Ectodermal cell (in vitro differentiated cells): ENCODE results near the gene DIP2C.

ENCODE experiments used
- H3K27ac ChIP-seq: 2 replicates; pipeline ENCODE4 v1.7.0; 2013; ENCODE audit warnings: mild to moderate bottlenecking, low read depth, low read length; ENCODE audit not compliant: insufficient read depth, poor library complexity, severe bottlenecking
- H3K27me3 ChIP-seq: 2 replicates; pipeline ENCODE4 v1.7.0; 2013; ENCODE audit warnings: mild to moderate bottlenecking, low read length; ENCODE audit not compliant: insufficient read depth, control insufficient read depth, poor library complexity, severe bottlenecking
- H3K36me3 ChIP-seq: one replicate; pipeline ENCODE4 v1.7.0; 2013; ENCODE audit warnings: low read length; ENCODE audit not compliant: control insufficient read depth, insufficient read depth
- H3K4me1 ChIP-seq: one replicate; pipeline ENCODE4 v1.7.0; 2013; ENCODE audit warnings: low read length; ENCODE audit not compliant: control insufficient read depth, insufficient read depth
- H3K4me3 ChIP-seq: 2 replicates; pipeline ENCODE4 v1.7.0; 2013; ENCODE audit warnings: low read depth, low read length, control low read depth; ENCODE audit not compliant: insufficient read depth
- H3K9me3 ChIP-seq: 2 replicates; pipeline ENCODE4 v1.7.0; 2013; ENCODE audit warnings: mild to moderate bottlenecking, low read length, moderate library complexity; ENCODE audit not compliant: control insufficient read depth
- WGBS, 2 experiments: methylation state at CpG; one replicate each; pipeline ENCODE4 v1.1.7; 2013; ENCODE audit warnings: missing lambda C conversion rate in 2 of 2; 5-methylcytosine and 5-hydroxymethylcytosine counted together

DIP2C gene

GRCh38 chr10:490891-491571, 198.4 kb downstream of the DIP2C start:
- no peak overlapping the region for H3K4me3 ChIP-seq
- H3K36me3 ChIP-seq, result no peaks in the 10 kb centered on the region
- H3K27ac ChIP-seq, result no peak overlapping the region
- H3K4me1 ChIP-seq, result peaks cover 31% of the 10 kb centered on the region
- H3K9me3 ChIP-seq, result no peaks in the 10 kb centered on the region
- 68% methylated on average over 23 of the region's 23 CpGs for WGBS, 2 experiments
- H3K27me3 ChIP-seq, result peaks cover 14% of the 10 kb centered on the region

- H3K4me1 ChIP-seq, result peaks cover 38% of the 10 kb centered on the region
- H3K4me3 ChIP-seq, result no peak overlapping the region
- 88 to 89% methylated on average over 16 of the region's 16 CpGs for WGBS, 2 experiments
- no peak overlapping the region for H3K27ac ChIP-seq
- H3K9me3 ChIP-seq, result no peaks in the 10 kb centered on the region
- no peaks in the 10 kb centered on the region for H3K36me3 ChIP-seq
- peaks cover 21% of the 10 kb centered on the region for H3K27me3 ChIP-seq
These were observed 199.2 kb downstream of the DIP2C start for GRCh38 chr10:490256-490655.

DNA sequence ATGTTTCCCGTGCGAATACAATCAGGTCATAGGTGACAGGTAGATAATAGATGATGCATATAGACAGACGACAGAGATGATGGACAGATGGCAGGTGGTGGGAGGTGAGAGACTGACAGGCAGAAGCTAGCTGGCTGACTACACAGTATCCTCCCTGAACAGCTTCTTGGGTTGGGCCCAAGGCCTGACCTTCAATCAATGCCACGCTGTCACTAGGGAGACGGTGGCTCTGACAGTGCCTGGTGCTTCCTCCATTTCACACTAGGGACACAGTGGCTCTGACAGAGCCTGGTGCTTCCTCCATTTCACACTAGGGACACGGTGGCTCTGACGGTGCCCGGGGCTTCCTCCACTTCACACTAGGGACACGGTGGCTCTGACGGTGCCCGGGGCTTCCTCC, 200.1 kb downstream of the DIP2C start:
- Histone ChIP-seq H3K4me1 (peaks cover 46% of the 10 kb centered on the region), H3K4me3 (no peak overlapping the region), H3K9me3 (no peaks in the 10 kb centered on the region), H3K27ac (no peak overlapping the region), H3K27me3 (peaks cover 23% of the 10 kb centered on the region), H3K36me3 (no peaks in the 10 kb centered on the region)
- WGBS, 2 experiments, result 97% methylated on average over 8 to 9 of the region's 11 CpGs

DNA sequence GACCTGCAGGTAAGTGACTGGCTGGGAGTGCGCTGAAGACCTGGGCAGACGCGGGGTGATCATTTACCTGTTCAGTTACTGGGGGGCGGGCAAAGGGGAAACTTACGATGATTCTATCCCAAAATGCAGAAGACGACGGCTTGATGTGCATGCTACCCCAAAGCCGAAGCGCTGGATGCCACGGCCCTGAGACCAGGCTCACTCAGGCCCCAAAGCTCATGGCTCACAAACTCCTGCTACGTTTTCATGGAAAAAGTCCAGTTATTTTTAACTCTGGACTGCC, 200.6 kb downstream of the DIP2C start:
- Histone ChIP-seq H3K9me3 (no peaks in the 10 kb centered on the region), H3K4me1 (peaks cover 50% of the 10 kb centered on the region), H3K36me3 (no peaks in the 10 kb centered on the region), H3K4me3 (no peak overlapping the region), H3K27me3 (peaks cover 24% of the 10 kb centered on the region), H3K27ac (no peak overlapping the region)
- WGBS, 2 experiments, result 96 to 97% methylated on average over 11 of the region's 11 CpGs

DNA sequence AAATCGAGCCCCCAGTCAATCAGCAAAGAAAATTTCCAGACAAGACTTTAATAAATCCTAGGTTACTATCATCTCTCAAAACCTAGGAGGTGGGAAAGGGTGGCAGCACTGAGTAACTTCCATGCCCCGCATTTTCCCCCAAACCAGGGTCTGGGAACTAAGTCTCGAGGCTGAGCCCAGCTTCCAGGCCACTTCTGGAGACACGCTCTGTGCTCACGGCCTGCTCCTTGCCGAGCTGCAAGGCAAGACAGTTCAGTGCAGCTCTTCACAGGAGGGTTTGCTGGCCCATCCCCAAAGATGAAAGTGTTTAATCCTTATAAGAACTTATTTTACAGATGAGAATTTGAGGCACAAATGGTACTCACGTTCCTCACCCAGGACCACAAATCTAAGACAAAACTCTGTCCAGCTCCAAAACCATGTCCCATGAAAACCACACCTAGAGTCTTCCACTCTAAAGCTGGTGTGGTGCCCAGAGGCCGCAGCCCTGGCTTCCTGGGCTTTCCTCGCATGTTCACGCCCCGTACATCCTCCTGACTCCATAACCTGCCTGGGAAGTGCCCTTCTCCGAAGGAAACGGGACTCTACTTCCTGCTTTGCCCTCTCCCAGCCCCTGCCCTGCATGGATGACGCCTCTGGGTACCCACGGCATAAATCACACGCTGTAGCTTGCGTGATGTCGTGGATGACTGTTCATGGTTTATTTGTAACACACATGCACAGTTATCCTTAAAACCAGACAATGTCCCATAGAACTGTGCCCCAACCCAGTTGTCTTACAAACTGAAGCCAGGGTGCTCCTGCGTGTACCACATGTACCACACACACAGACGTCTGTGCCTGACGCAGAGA, 201.2 kb downstream of the DIP2C start:
- H3K4me3 ChIP-seq, result no peak overlapping the region
- no peak overlapping the region for H3K27ac ChIP-seq
- H3K36me3 ChIP-seq, result no peaks in the 10 kb centered on the region
- 95% methylated on average over 21 of the region's 21 CpGs for WGBS, 2 experiments
- no peaks in the 10 kb centered on the region for H3K9me3 ChIP-seq
- H3K27me3 ChIP-seq, result peaks cover 27% of the 10 kb centered on the region
- peaks cover 51% of the 10 kb centered on the region for H3K4me1 ChIP-seq

DNA sequence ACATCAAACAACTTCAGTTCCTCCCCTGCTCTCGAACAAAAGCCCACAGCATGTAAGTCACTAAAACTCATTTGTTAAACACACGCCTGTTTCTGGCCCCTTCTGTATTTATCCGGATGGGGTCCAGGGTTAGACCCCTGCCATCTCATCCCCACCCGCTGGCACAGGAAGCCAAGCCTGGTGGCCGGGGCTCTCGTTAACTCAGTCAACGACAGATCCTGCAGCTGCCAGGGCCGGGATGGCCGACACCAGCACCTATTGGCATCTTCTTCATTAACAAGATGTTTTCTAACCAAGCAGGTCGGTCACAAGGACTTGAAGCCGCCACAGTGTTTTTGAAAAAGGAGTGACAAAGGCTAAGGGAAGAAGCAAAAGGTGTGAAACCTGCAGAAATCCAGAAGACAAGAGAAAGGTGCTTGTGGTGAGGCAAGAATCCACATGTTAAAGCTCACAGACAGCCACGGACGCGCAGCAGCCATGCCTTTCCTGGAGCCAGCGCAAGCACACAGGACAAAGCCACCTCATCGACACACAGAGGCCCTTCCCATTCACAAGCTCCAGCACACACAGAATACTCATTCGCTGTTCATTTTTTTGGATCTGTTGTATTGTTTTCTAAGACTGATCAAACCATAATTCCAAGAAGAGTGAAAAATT, 202.7 kb downstream of the DIP2C start:
- Histone ChIP-seq H3K36me3 (no peaks in the 10 kb centered on the region), H3K9me3 (no peaks in the 10 kb centered on the region), H3K27ac (no peak overlapping the region), H3K27me3 (peaks cover 27% of the 10 kb centered on the region), H3K4me1 (peaks cover 37% of the 10 kb centered on the region), H3K4me3 (no peak overlapping the region)
- WGBS, 2 experiments, result 70 to 71% methylated on average over 16 to 17 of the region's 17 CpGs

GRCh38 chr10:486206-486605, 203.3 kb downstream of the DIP2C start:
- Histone ChIP-seq H3K27ac (no peak overlapping the region), H3K4me3 (no peak overlapping the region), H3K4me1 (peaks cover 33% of the 10 kb centered on the region), H3K27me3 (peaks cover 27% of the 10 kb centered on the region), H3K9me3 (no peaks in the 10 kb centered on the region), H3K36me3 (no peaks in the 10 kb centered on the region)
- WGBS, 2 experiments, result 55 to 59% methylated on average over 11 of the region's 11 CpGs

GRCh38 chr10:485776-486175, 203.7 kb downstream of the DIP2C start:
- H3K4me1 ChIP-seq, result peaks cover 33% of the 10 kb centered on the region
- WGBS, 2 experiments, result 93 to 97% methylated on average over 7 of the region's 7 CpGs
- H3K27me3 ChIP-seq, result peaks cover 27% of the 10 kb centered on the region
- no peak overlapping the region for H3K27ac ChIP-seq
- no peak overlapping the region for H3K4me3 ChIP-seq
- no peaks in the 10 kb centered on the region for H3K36me3 ChIP-seq
- H3K9me3 ChIP-seq, result no peaks in the 10 kb centered on the region

- peak overlapping the region; percentile 14 for H3K4me3 ChIP-seq
- WGBS, 2 experiments, result 41 to 46% methylated on average over 31 of the region's 31 CpGs
These were observed 204.4 kb downstream of the DIP2C start for GRCh38 chr10:484925-485661.

More at GRCh38 chr10:484925-485661, 204.4 kb downstream of the DIP2C start:
- Histone ChIP-seq H3K4me1 (peaks cover 33% of the 10 kb centered on the region), H3K9me3 (no peaks in the 10 kb centered on the region), H3K27ac (peak overlapping the region; percentile 58), H3K27me3 (peaks cover 27% of the 10 kb centered on the region), H3K36me3 (no peaks in the 10 kb centered on the region)
